HEK293 (cell line): ENCODE measurements around the gene KCTD19.

Experiments used
- CTCF ChIA-PET: fragments of 350-600 bp; formaldehyde crosslinking; extraction: SDS; loops from one replicate; lab custom pipeline; 2021; ENCODE audit warnings: antibody characterized with exemption; lab: Yijun Ruan, JAX
- POLR2A ChIA-PET: fragments of 300-600 bp; formaldehyde crosslinking; extraction: SDS; loops from one replicate; lab custom pipeline; 2020; ENCODE audit warnings: antibody characterized with exemption, inconsistent platforms; lab: Yijun Ruan, JAX
- H3K27ac ChIP-seq: fragments of 200-500 bp; sonication (Bioruptor generic); 2 replicates; pipeline ENCODE4 v1.5.1; 2014; ENCODE audit warnings: low read depth, low read length, control low read depth, inconsistent platforms; ENCODE audit errors: extremely low read depth
- H3K36me3 ChIP-seq, 2 experiments: fragments of 200-500 bp in 1 of 2; sonication (Bioruptor generic) in 1 of 2; 1 replicate in 1 of 2; 2 replicates in 1 of 2; pipeline ENCODE4 v1.5.1; 2014 to 2017; ENCODE audit warnings: inconsistent platforms in 2 of 2, low read length in 2 of 2; ENCODE audit not compliant: control insufficient read depth in 2 of 2, insufficient read depth in 1 of 2
- H3K4me1 ChIP-seq: fragments of 200-500 bp; sonication (Bioruptor generic); 2 replicates; pipeline ENCODE4 v1.5.1; 2014; ENCODE audit warnings: mild to moderate bottlenecking, low read length, inconsistent platforms; ENCODE audit not compliant: control insufficient read depth, insufficient read depth
- H3K4me3 ChIP-seq: 2 replicates; pipeline ENCODE4 v1.5.1; 2011; ENCODE audit warnings: low read depth, mild to moderate bottlenecking, control low read depth, low read length, moderate library complexity
- H3K9me3 ChIP-seq: fragments of 200-500 bp; sonication (Bioruptor generic); 2 replicates; pipeline ENCODE4 v1.5.1; 2014; ENCODE audit warnings: low read depth, low read length, inconsistent platforms; ENCODE audit not compliant: control insufficient read depth, insufficient read depth
- BCL11A ChIP-seq: fragments of 450-650 bp; formaldehyde crosslinking; IDR thresholded peaks from 2 replicates; pipeline ENCODE4 v1.5.1; 2016; ENCODE audit warnings: low read depth, missing biosample characterization, missing genetic modification characterization
- GFI1B ChIP-seq: fragments of 450-650 bp; formaldehyde crosslinking; IDR thresholded peaks from 2 replicates; pipeline ENCODE4 v1.5.1; 2016; ENCODE audit warnings: missing biosample characterization, missing genetic modification characterization
- GLI4 ChIP-seq: fragments of 450-650 bp; formaldehyde crosslinking; IDR thresholded peaks from 2 replicates; pipeline ENCODE4 v1.5.1; 2016; ENCODE audit warnings: missing biosample characterization, missing genetic modification characterization
- GLIS2 ChIP-seq: fragments of 450-650 bp; formaldehyde crosslinking; IDR thresholded peaks from 2 replicates; pipeline ENCODE4 v1.5.1; 2016; ENCODE audit warnings: missing biosample characterization, missing genetic modification characterization
- KLF8 ChIP-seq: fragments of 450-650 bp; formaldehyde crosslinking; IDR thresholded peaks from 2 replicates; pipeline ENCODE4 v1.5.1; 2016; ENCODE audit warnings: missing biosample characterization, missing genetic modification characterization
- PRDM2 ChIP-seq: fragments of 450-650 bp; formaldehyde crosslinking; IDR thresholded peaks from 2 replicates; pipeline ENCODE4 v1.5.1; 2016; ENCODE audit warnings: missing biosample characterization, missing genetic modification characterization, borderline replicate concordance
- RBAK ChIP-seq: fragments of 450-650 bp; formaldehyde crosslinking; IDR thresholded peaks from 2 replicates; pipeline ENCODE4 v1.5.1; 2016; ENCODE audit warnings: missing biosample characterization, missing genetic modification characterization
- SALL2 ChIP-seq: fragments of 450-650 bp; formaldehyde crosslinking; IDR thresholded peaks from 2 replicates; pipeline ENCODE4 v1.5.0; 2017; ENCODE audit warnings: missing biosample characterization, mild to moderate bottlenecking, missing genetic modification characterization, borderline replicate concordance
- SP2 ChIP-seq: fragments of 450-650 bp; formaldehyde crosslinking; IDR thresholded peaks from 2 replicates; pipeline ENCODE4 v1.5.1; 2016; ENCODE audit warnings: missing biosample characterization, missing genetic modification characterization
- ZBTB21 ChIP-seq: fragments of 450-650 bp; formaldehyde crosslinking; IDR thresholded peaks from 2 replicates; pipeline ENCODE4 v1.5.1; 2017; ENCODE audit warnings: missing biosample characterization, missing genetic modification characterization
- ZFHX2 ChIP-seq: fragments of 450-650 bp; formaldehyde crosslinking; conservative IDR thresholded peaks from 2 replicates; pipeline ENCODE4 v1.5.1; 2016; ENCODE audit warnings: missing biosample characterization, missing genetic modification characterization
- ZNF112 ChIP-seq: fragments of 450-650 bp; formaldehyde crosslinking; IDR thresholded peaks from 2 replicates; pipeline ENCODE4 v1.5.0; 2017; ENCODE audit warnings: missing biosample characterization, missing genetic modification characterization
- ZNF114 ChIP-seq: fragments of 450-650 bp; formaldehyde crosslinking; IDR thresholded peaks from 2 replicates; pipeline ENCODE4 v1.5.0; 2017; ENCODE audit warnings: missing biosample characterization, missing genetic modification characterization
- ZNF274 ChIP-seq, 2 experiments: fragments of 200-500 bp in 1 of 2; fragments of 450-650 bp in 1 of 2; sonication (Bioruptor generic) in 1 of 2; formaldehyde crosslinking in 1 of 2; IDR thresholded peaks; 2 replicates each; pipeline versions ENCODE4 v1.5.1 to v1.6.1; 2014 to 2016; ENCODE audit warnings: borderline replicate concordance in 1 of 2, inconsistent platforms in 1 of 2, low read length in 1 of 2, missing biosample characterization in 1 of 2, missing genetic modification characterization in 1 of 2
- ZNF341 ChIP-seq: fragments of 450-650 bp; formaldehyde crosslinking; IDR thresholded peaks from 2 replicates; pipeline ENCODE4; 2016; ENCODE audit warnings: low read depth, missing biosample characterization, missing genetic modification characterization
- ZNF354C ChIP-seq: fragments of 450-650 bp; formaldehyde crosslinking; IDR thresholded peaks from 2 replicates; pipeline ENCODE4 v1.5.1; 2016; ENCODE audit warnings: missing biosample characterization, missing genetic modification characterization, low read depth, borderline replicate concordance
- ZNF423 ChIP-seq: fragments of 450-650 bp; formaldehyde crosslinking; IDR thresholded peaks from 2 replicates; pipeline ENCODE4 v1.5.1; 2016; ENCODE audit warnings: missing biosample characterization, missing genetic modification characterization
- ZNF501 ChIP-seq: fragments of 450-650 bp; formaldehyde crosslinking; IDR thresholded peaks from 2 replicates; pipeline ENCODE4 v1.5.1; 2016; ENCODE audit warnings: missing biosample characterization, missing genetic modification characterization
- ZNF548 ChIP-seq: fragments of 450-650 bp; formaldehyde crosslinking; IDR thresholded peaks from 2 replicates; pipeline ENCODE4 v1.5.1; 2016; ENCODE audit warnings: missing biosample characterization, missing genetic modification characterization
- ZNF558 ChIP-seq: fragments of 450-650 bp; formaldehyde crosslinking; IDR thresholded peaks from 2 replicates; pipeline ENCODE4 v1.5.1; 2016; ENCODE audit warnings: missing biosample characterization, missing genetic modification characterization
- ZNF639 ChIP-seq: fragments of 450-650 bp; formaldehyde crosslinking; IDR thresholded peaks from 2 replicates; pipeline ENCODE4 v1.5.1; 2016; ENCODE audit warnings: missing biosample characterization, missing genetic modification characterization
- ZSCAN16 ChIP-seq: fragments of 450-650 bp; formaldehyde crosslinking; IDR thresholded peaks from 2 replicates; pipeline ENCODE4 v1.5.1; 2016; ENCODE audit warnings: missing biosample characterization, missing genetic modification characterization
- TF ChIP-seq, protein P1 (sequence below): fragments of 450-650 bp; formaldehyde crosslinking; IDR thresholded peaks from 2 replicates; pipeline ENCODE4 v1.5.1; 2016; ENCODE audit warnings: missing biosample characterization, missing genetic modification characterization, borderline replicate concordance
- TF ChIP-seq, protein P2 (sequence below): fragments of 450-650 bp; formaldehyde crosslinking; IDR thresholded peaks from 2 replicates; pipeline ENCODE4 v1.5.1; 2016; ENCODE audit warnings: missing biosample characterization, missing genetic modification characterization

Gene KCTD19

GRCh38 chr16:67345401-67345800, 18.9 kb upstream of the KCTD19 start:
- Histone ChIP-seq H3K36me3 (no peaks in the 10 kb centered on the region), H3K4me3 (no peak overlapping the region), H3K4me1 (no peaks in the 10 kb centered on the region), H3K27ac (no peak overlapping the region), H3K9me3 (no peaks in the 10 kb centered on the region)
- POLR2A ChIA-PET: no interaction called here
- CTCF ChIA-PET: interaction anchor here (0.7 to 1.1 kb wide), 2 partner anchors 33 to 83 kb away, joined by 3 read pairs; no protein-coding TSS in a partner anchor
- TF ChIP-seq ZNF558 (tag by site-specific recombination) (no peak), ZBTB21 (tag by site-specific recombination) (no peak), GFI1B (tag by site-specific recombination) (no peak), ZNF114 (tag by site-specific recombination) (no peak), ZNF423 (tag by site-specific recombination) (no peak), ZNF274 (IDR thresholded peaks at IDR 0.05; ENCODE audit: low read length) (no peak), ZNF274 (tag by site-specific recombination; IDR thresholded peaks at IDR 0.05; ENCODE audit: borderline replicate concordance) (no peak), SP2 (tag by site-specific recombination) (no peak)
- TF ChIP-seq, all 188 proteins: peak for 0

DNA sequence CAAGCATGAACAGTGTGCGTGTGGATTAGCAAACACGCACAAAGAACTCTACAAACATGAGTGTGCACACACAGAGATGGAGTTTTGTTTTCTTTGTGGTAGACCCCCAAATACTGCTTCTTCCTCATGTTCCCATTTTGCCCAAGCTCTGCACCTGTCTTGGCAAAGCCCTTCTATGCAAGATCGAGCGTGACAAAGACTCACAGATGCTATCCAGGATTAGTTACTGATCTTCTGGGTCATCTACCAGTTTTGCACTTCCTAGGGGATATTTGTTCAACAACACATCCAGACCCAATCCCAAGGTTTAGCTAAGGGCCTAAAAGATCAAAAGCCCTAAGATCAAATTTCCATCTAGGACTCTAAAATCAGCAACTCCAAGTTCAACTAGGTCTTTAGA, 16.1 kb upstream of the KCTD19 start:
- no peak overlapping the region for H3K27ac ChIP-seq
- no peak overlapping the region for H3K4me3 ChIP-seq
- H3K9me3 ChIP-seq: no peaks in the 10 kb centered on the region
- H3K36me3 ChIP-seq: no peaks in the 10 kb centered on the region
- no peaks in the 10 kb centered on the region for H3K4me1 ChIP-seq
- ChIA-PET POLR2A (no interaction called here), CTCF (no interaction called here)
- TF ChIP-seq ZNF112 (tag by site-specific recombination) (no peak), ZNF639 (tag by site-specific recombination) (no peak), ZSCAN16 (tag by site-specific recombination) (no peak), ZNF501 (no peak), ZNF558 (tag by site-specific recombination) (no peak), PRDM2 (tag by site-specific recombination) (no peak), GFI1B (tag by site-specific recombination) (no peak), BCL11A (tag by site-specific recombination) (no peak), KLF8 (tag by site-specific recombination) (no peak), GLI4 (tag by site-specific recombination) (no peak), SALL2 (tag by site-specific recombination) (no peak), GLIS2 (tag by site-specific recombination) (no peak), ZNF548 (no peak), ZNF354C (tag by site-specific recombination) (no peak), RBAK (tag by site-specific recombination) (no peak), ZNF341 (tag by site-specific recombination) (no peak), ZFHX2 (no peak)
- TF ChIP-seq, protein P1, sequence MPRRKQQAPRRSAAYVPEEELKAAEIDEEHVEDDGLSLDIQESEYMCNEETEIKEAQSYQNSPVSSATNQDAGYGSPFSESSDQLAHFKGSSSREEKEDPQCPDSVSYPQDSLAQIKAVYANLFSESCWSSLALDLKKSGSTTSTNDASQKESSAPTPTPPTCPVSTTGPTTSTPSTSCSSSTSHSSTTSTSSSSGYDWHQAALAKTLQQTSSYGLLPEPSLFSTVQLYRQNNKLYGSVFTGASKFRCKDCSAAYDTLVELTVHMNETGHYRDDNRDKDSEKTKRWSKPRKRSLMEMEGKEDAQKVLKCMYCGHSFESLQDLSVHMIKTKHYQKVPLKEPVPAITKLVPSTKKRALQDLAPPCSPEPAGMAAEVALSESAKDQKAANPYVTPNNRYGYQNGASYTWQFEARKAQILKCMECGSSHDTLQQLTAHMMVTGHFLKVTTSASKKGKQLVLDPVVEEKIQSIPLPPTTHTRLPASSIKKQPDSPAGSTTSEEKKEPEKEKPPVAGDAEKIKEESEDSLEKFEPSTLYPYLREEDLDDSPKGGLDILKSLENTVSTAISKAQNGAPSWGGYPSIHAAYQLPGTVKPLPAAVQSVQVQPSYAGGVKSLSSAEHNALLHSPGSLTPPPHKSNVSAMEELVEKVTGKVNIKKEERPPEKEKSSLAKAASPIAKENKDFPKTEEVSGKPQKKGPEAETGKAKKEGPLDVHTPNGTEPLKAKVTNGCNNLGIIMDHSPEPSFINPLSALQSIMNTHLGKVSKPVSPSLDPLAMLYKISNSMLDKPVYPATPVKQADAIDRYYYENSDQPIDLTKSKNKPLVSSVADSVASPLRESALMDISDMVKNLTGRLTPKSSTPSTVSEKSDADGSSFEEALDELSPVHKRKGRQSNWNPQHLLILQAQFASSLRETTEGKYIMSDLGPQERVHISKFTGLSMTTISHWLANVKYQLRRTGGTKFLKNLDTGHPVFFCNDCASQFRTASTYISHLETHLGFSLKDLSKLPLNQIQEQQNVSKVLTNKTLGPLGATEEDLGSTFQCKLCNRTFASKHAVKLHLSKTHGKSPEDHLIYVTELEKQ (tag by site-specific recombination): no peak
- TF ChIP-seq, protein P2, sequence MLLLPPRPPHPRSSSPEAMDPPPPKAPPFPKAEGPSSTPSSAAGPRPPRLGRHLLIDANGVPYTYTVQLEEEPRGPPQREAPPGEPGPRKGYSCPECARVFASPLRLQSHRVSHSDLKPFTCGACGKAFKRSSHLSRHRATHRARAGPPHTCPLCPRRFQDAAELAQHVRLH (tag by site-specific recombination): no peak
